SK-N-MC (cell line): ENCODE measurements around the gene MARVELD3.

Source experiments
- EZH2 ChIP-seq: fragments of 200-600 bp; sonication (generic); IDR thresholded peaks from one replicate; pipeline ENCODE4 v1.6.1; 2017; ENCODE audit warnings: antibody characterized with exemption
- FOXP2 ChIP-seq: optimal IDR thresholded peaks from 2 replicates; pipeline ENCODE3; 2011; ENCODE audit warnings: mild to moderate bottlenecking, moderate library complexity; ENCODE audit not compliant: insufficient read depth; ENCODE audit errors: extremely low read length, control extremely low read depth
- POLR2AphosphoS5 ChIP-seq: IDR thresholded peaks from 2 replicates; pipeline ENCODE4 v1.6.1; 2012; ENCODE audit warnings: mild to moderate bottlenecking, low read depth, low read length, borderline replicate concordance

DNA sequence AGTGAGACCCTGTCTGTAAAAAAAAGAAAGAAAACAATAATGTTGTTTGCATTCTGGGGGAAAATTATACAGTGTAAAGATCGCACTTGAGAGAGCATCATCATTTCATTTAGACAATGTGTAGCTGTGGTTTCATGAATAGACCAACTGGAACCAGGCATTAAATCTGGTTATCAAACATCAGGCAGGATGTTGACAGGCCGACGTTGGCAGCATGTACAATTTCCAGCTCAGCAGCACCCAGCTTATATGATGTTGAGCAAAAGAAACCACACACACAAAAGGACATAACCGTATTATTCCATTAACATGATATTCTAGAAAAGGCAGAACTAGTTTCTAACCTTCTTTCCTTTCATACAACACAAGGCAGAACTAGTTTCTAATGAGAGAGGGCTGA lies 5.8 kb downstream of the MARVELD3 start:
- no peak for TF ChIP-seq EZH2
- TF ChIP-seq POLR2AphosphoS5, result no peak
- TF ChIP-seq FOXP2, result no peak
